NCI-H2029 (cell line): Measurements from ENCODE around the gene ID4.

Experiments
- DNase-seq: peaks from one replicate; lab custom pipeline; 2025; lab: John Stamatoyannopoulos, UW

ID4 gene, protein sequence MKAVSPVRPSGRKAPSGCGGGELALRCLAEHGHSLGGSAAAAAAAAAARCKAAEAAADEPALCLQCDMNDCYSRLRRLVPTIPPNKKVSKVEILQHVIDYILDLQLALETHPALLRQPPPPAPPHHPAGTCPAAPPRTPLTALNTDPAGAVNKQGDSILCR

DNA sequence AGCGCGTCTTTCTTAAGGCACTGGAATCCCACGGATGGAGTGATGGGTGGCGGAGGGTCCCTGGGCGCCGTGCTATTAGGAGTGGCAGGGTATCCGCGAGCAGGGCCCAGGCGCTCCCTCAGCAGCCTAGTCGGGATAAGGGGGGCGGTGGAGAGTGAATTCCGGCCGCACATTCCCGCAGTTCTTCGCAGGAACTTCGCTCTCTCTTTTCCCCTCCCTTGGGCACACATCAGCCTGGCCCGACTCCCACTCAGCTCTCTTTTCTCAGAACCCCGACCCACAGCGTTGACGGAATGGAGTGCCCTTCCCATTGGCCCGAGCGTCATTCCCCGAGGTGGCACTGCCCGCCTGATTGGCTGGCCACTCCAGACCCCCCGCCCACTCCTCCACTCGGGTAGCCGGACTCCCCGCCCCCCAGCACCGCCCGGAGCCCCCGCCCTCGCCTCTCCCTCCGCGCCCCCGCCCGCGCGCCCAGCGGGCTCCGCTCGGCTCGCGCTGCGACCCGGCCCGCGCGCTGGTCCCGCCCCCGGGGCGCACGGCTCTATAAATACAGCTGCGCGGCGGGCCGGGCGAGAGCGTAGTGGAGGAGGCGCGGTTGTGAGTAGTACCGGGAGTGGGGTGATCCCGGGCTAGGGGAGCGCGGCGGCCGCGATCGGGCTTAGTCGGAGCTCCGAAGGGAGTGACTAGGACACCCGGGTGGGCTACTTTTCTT lies at the start of gene ID4:
Gene ID4 (plus strand): TSS at position 572 of the 712 bp plus-strand sequence. CDS start 385 bp downstream, outside the sequence.
- DNase-seq, result peak; percentile 94

DNA sequence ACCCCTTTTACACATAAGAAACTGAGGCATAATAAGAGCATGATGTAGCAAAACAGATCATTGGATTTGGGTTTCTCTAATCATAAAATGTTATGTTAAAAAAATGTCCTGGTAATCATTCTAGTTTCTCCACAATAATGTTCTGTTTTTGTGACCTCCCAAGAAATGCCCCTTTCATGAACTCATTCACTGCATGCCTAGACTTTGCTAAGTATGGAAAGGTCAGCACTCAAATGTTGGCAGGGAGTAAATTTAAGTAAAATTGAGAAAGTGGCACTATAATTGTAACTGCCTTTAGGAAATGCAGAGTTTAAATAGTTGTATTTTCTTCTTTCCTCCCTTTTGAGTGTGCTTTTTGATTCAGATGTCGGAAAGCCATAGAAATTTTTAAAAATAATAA lies 48.5 kb upstream of the ID4 start:
- DNase-seq, result no peak

DNA sequence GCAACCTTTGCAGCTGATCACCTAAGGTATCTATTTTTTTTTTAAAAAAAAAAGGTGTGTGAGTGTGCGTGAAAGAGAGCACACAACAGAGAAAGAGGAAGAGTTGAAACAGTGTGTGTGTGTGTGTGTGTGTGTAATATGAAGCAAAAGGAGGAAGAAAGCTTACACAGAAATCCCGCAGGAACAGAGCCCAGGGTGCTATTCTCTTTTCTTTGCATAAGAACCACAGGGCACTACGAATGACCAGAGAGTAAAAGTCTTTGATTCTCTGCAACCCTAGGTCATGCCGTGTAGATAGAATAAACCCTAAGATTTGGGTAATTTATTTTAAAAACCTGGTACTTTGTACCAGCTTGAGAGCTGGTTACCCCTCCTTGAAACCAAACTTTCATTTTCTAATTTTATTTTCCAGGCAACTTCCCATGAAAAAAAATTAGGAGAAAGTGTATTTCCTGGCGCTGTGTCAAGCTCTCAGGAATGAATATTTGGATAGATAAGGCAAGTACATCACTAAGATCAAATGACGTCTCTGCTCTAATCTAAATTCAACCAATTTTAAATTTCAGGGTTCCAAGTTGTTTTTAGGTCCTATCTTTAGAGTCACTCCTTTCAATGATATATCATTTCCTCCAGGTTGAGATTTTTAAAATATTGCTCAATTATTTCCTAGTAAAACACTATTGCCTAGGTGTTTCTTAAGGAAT lies 47.9 kb upstream of the ID4 start:
- no peak for DNase-seq

DNA sequence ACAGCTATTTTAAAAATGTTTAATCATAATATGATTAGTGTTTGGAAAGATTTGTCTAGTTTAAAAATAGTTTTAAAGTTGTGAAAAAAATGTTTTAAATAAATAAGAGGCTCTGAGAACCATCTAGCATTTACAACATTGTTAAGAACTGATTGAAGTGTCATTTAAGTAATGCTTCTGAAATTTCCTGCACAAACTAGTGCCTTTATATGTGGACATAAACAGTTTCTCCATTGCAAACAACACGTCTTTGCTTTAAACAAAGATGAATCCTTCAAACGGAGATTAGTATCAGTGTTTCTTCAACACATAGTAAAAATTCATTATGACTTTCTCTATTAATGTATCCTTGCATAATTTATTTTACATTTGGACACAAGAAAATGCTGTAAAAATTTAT lies 45.9 kb upstream of the ID4 start:
- no peak for DNase-seq

DNA sequence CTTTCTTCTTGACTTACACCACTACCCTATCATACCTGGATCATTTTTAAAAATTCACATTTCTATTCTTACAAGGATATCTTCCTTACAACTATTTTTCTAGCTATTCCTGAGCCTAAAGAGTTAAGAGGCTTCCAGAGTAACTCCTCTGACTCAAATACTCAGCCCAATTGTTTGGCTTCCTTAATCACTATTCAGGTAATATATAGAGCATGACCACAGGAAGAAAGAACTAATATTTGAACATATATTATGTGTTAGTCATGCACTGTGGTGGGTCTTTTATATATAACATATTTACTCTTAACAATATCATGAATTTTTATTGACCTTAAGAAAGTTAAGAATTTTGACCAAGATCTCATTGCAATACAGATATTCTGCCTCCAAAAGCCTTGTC lies 42.0 kb upstream of the ID4 start:
- DNase-seq, result no peak

DNA sequence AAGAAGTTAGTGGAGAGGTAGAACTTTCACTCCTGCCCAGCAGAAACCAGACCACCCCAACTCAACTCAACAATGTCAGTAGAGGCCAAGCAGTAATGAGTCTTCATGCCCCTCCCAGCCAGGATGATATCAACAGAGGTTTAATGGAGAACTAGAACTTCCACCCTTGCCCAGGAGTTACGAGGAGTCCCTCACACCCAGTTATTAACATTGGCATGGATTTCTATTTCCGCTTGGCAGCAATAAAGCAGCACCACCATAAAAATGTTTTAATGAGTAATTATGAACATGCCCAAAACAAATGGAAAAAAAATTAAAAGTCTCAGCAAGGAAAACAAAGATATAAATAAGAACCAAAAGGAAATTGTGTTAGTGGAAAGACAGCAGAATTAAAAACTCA lies 40.7 kb upstream of the ID4 start:
- no peak for DNase-seq

DNA sequence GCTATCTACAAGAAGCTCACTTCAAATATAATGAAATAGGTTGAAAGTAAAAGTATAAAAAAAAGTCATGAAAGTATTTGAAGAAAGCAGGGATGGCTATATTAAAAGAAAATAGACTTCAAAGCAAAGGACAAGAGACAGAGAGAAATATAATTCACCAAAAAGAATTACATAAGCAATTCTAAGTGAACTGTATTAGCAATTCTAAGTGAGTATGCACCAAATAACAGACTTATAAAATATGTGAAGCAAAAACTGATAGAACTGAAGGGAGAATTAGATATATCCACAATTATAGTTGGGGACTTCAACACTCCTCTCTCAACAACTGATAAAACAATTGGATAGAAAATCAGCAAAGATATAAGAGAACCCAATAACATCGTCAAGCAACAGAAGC lies 38.8 kb upstream of the ID4 start:
- DNase-seq, result no peak

DNA sequence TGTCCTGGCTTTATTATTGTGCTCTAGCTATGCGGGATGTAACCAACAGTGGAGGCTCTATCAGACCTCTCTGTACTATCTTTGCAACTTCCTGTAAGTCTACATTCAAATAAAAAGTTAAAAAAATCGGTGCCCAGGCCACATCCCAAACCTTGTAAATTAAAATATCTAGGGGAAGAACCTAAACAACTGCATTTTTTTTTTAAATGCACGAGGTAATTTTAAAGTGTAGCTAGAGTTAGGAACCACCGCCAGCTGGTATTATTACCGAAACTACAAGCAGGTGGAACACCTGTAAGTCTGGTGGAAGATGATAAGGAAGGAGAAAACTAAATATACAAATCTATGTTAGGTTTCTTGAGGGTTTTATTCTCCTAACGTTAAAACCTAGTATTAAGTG lies 34.5 kb upstream of the ID4 start:
- no peak for DNase-seq

DNA sequence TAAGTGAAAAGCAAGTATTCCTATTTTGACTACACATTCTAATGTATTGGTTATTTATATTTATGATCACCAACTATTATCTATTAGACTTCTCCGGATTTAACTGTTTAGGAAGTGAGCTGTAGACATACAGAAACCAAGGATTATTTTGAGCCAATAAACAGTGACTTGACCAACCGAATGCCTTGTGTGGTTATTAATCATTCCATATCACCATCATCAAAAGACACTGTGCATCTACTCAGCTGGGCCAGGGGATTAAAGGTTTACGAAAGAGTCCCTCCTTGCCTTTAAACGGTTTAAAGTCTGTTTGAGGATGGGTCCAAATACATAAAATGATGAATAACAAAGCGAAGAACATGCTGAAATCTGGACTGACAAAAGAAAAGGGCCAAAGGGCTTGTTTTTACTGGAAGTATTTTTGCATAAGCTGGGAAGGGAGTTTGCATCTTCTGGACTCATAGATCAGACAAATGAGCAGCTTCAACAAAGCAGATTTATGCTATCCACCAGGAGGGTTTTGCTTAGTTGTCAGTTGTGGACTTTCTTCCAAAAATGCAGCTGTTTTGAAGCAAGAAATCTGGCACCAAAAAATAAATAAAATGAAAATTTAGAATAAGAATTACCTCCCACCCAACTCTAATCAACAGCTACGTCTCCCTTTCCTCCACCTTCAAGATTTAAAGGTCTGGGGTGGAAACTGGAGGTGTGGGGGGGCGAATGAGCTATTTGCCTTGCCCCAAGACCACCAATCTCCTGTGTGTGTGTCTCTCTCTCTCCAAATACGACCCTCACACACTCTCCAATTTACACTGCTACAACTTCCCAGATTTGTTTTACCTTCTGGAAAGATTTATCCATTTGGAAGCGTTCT lies 33.6 kb upstream of the ID4 start:
- no peak for DNase-seq

DNA sequence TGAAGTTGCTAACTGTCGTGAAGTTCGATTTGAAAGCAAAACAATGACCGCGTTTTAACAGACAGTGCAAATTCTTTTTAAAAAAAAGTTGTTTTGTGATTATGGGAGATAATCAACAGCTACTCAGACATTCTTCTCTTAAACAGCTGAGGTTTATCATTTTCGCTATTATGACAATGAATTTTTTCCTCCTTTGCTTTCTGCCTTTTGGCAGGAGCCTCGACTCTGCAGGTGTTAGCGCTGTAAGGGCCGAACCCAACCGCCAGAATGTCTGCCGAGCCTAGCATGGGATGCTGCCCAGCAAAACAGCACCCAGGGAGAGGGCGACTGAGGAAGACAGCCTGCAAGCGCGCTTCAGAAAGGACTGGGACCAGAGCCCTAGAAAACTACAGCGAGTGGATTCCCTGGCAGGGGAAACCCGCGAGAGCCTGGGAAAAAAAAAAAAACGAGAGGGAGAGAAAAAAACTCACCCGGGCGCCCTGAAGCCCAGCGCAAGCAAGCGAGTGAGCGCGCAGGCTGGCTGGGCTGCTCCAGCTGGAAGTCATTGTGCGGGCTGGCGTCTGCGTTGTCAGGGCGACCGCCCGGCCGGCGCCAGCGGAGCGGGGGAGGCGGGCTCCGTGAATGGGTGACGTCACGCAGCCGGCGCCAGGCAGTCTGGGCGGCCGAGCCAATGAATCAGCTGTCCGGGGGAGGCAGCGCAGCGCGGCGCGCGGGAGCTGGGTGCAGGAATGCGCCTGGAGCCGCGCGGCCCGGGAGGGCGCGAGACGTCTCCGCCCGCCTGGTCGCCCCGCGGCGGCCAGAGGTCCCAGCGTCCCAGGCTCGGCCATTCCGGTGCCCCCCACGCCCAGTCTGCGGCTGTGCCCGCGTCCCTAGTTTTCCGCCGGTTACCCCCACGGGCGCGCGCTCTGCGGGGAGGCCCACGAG lies 32.7 kb upstream of the ID4 start:
- DNase-seq, result peak; percentile 97

DNA sequence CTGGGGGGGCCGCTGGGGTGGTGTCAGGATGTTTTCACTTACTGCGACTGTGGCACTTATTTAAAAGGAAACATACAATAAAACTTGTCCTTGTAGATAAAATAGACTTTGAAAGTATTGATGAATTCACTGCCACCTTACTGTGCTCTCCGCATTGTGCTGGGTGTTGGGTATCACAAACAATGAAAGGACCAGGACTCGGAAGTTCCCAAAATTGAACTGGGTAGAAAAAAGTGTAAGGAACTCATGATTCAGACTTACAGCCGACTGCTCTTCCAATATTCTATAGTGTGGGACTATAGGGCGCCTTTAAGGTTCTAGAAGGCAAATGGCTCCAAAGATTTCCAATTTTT lies 32.1 kb upstream of the ID4 start:
- no peak for DNase-seq

DNA sequence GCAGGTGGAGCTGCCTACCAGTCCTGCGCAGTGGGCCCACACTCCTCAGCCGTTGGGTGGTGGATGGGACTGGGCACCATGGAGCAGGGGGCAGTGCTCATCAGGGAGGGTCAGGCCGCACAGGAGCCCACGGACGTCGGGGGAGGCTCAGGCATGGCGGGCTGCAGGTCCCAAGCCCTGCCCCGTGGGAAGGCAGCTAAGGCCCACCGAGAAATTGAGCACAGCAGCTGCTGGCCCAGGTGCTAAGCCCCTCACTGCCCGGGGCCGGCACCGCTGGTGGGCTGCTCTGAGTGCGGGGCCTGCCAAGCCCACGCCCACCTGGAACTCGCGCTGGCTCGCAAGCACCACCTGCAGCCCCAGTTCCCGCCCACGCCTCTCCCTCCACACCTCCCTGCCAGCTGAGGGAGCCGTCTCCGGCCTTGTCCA lies 30.2 kb upstream of the ID4 start:
- DNase-seq, result no peak

DNA sequence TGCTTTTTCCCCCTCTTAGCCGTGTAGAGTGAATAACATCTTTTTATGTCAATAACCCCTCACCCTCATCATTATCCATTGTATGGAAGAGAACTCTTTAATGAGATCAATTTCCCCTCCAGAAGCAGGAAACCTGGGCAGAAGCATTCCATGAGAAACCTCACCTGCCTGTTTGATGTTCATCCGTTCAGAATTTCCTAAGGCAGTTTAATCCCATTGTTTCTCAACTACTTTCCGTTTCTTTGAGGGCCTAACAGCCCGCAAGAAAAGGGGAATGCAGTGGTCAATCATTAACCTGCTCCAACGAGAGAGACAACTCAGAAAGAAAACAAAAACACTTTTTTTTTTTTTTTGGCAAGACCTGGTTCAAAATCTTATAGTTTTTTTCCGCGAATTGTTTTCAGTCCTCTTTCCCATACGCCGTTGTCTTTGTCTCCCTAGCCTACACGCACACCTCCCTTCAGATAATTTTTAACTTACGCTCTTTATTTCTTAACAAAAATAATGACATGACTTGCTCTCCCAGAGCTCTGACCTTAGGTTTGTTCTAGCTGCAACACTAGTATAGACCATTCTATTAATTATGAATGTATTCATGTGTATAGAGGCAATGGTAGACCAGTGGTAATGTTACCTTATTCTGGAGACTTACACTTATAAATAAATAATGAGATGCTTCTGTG lies 25.6 kb upstream of the ID4 start:
- DNase-seq, result no peak

DNA sequence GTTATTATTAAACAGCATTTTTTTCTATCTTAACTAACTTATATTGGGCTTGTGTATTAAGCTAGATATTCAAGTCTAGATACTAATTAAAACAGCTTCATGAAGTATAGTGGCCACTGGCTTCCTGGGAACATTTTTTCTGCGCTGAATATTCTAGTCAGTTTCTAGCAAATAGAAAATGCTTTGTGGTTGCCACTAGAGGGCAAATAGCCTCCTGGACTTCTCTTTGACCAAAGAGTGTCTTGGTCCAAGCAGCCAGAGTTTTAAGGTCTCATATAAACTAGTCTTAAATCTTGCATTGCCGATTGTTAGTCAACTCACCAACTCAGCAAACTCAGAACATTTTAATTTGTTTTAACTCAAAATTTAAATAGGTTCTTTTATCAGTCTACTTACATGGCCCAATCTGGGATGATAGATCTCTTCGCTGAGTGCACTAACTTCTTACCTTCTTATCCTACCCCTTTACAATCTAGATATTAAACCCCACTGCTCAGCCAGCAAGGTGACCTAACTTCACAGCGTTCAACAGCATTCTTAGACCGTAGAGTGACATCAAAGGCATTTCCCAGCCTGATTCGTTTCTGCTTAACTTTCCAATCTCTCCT lies 24.6 kb upstream of the ID4 start:
- peak; percentile 27 for DNase-seq

DNA sequence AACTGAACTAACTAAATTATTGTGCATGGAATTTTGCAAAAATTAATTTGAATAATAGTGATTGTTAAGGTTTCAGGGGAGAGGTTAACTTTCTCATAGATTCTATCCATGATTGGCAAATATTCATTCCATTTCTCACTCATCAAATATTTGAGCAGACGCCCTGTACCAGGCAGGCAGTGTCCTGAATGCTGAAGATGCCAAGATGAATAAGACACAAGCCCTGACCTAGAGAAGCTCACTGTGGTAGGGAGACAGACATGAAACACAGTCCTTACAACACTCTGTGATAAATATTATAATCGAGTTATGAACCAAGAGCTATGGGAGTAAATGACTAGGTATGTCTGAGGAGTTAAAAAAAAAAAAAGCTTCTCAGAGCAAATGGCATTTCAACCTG lies 18.4 kb upstream of the ID4 start:
- DNase-seq, result no peak

DNA sequence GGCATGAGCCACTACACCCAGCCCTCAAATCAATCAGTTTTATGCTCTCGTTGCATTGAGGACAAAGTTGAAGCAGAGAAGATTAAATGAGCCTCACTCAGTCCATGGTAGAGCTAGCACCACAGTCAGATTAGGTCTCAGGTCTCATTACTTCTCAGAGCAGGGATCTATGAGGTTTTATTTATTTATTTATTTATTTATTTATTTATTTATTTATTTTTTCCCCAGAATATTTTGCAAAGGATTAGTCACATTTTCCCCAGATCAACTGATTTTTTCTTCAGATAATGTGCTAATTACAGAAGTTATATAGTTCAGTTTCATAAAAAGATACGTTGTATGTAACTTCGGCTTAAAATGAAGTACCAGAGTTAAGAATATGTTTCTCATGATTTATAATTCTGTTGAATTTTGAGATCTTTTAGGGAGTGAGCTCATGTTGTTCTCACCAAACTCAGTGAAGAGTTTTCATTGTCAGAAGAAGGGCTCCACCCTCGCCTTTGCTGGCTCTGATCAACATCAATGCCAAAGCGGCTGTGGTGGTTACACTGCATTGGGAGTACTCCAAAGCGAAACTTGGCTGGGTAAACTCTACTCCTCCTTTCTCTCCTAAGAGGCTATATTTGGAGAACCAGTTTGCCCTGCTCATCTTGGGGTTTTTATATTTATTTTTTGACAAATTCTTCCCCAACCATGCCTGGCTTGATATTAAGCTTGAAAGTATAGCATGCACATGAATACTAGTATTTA lies 12.9 kb upstream of the ID4 start:
- DNase-seq, result no peak

DNA sequence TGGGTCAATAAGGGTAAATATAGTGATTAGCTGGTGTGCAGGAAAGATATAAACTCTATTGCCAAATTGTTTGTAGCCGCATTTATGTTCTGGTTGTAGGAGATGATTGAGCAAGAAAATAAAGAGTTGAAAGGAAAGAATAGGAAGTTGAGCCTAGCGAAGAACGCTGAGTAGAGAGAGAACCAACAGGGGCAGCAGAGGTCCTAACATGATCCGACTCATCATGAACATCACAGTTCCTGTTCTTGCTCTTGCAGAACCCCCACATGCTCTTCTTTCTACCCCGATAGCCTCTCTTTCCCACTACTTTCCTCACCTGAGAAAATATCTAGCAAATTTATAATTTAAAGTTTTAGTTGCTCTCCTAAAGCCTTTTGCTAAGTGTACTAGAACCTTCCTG lies 9.9 kb upstream of the ID4 start:
- no peak for DNase-seq

DNA sequence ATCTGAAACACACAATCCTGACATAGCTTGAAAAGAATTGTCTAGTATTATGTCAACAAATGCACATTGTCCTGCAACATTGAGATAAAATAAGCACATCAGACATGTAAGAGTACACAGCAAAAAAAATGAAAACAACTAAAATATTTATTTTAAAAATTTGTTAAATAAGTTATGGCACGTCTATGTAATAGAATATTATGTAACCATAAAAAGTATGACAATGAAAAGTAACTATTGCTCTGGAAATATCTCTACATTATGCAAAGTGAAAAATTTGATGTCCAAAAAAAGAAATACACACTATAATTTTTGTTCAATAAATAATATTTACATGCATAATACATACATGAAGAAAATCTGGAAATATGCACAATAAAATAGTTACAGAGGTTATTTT lies 9.3 kb upstream of the ID4 start:
- DNase-seq, result no peak

DNA sequence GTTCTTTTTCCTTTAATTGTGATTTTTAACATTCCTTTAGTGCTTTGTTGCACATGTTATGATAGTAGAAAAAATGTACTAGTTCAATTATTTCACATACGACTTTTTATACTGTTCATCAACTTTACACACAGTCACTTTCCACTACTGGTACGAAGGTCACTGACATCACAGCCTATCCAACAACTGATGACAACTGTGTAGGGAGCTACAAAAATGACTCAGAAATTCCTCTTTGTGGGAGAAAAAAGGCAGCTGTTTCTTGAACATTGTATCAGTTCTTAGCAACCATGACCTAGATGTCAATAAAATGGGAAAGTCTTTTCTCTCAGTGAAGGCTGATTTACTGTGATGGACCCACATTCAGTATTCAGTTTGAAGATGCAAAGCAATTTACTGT lies 7.0 kb upstream of the ID4 start:
- DNase-seq, result no peak

DNA sequence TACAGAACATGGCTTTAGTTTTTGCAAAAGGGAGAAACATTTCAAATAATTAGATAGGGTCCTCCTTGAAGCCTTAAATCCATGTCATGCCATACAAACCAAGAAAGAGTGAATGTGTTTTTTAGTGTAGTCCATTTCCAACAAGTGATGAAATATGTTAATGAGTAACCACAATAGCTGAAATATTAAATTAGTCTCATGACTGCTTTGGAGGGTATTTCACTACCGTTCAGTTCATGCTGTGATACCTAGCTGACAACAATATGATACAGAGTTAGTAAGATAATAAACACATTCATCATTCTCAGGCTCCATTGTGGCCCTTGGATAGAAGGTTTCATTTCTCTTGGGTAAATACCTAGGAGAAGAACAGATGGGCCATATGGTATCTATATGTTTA lies 5.8 kb upstream of the ID4 start:
- no peak for DNase-seq
